Mucosa of descending colon (tissue), 3 donors: Measurements from ENCODE around the gene TIMP3. TPM values are rescaled to one million over a fixed set of nuclear protein-coding genes. Genes with fewer than 3 reads are reported as not detected.

Source experiments
- ATAC-seq: fragments of 200-7000 bp; cut with Tn5 transposase; one replicate; pipeline ENCODE4 v1.9.1; 2020; ENCODE audit warnings: mild to moderate bottlenecking, moderate library complexity
- DNase-seq, 3 donors: peaks; one replicate each; pipeline ENCODE4 v3.0.0-alpha.2; 2020
- H3K36me3 ChIP-seq: fragments of 200-600 bp; one replicate; pipeline ENCODE4 v1.8.0; 2021; ENCODE audit warnings: low read depth, mild to moderate bottlenecking
- H3K4me1 ChIP-seq: fragments of 200-600 bp; one replicate; pipeline ENCODE4 v1.8.0; 2021; ENCODE audit warnings: low read depth, mild to moderate bottlenecking
- H3K4me3 ChIP-seq: fragments of 200-600 bp; one replicate; pipeline ENCODE4 v1.8.0; 2021; ENCODE audit warnings: mild to moderate bottlenecking
- H3K9me3 ChIP-seq: fragments of 200-600 bp; one replicate; pipeline ENCODE4 v1.8.0; 2021; ENCODE audit warnings: mild to moderate bottlenecking
- CTCF ChIP-seq: fragments of 200-600 bp; IDR thresholded peaks from one replicate; pipeline ENCODE4 v1.8.0; 2022; ENCODE audit warnings: antibody characterized with exemption, mild to moderate bottlenecking
- intact Hi-C, 2 donors: fragments of 100-400 bp; cut with DNase I in 1 of 2; cut with micrococcal nuclease in 1 of 2; formaldehyde crosslinking; loops; one replicate each; pipeline versions ENCODE4 v1.11.0 to v1.11.1; 2022; cut with DNase I, micrococcal nuclease
- total RNA-seq, 3 donors: library from RNA; stranded (reverse); fragmentation: NEBNext Ultra II Directional in 2 of 3; extraction: Animal tissue kit (Norgen Biotek cat#: 25700) in 2 of 3; gene quantifications; one replicate each; pipeline versions ENCODE4 v1.2.1 to v1.2.4, GENCODE V29; 2021 to 2023
- donor health status: DM: no; HTN: no; CAD: no; lungs with moderate emphysema.
- donor health status: DM: no; HTN: no; CAD: no.
- donor health status: DM: no; HTN: yes; CAD: no.

Gene TIMP3
- total RNA-seq, 3 donors from 2014 or later: 14.4 to 193 (median 49.1) TPM

DNA sequence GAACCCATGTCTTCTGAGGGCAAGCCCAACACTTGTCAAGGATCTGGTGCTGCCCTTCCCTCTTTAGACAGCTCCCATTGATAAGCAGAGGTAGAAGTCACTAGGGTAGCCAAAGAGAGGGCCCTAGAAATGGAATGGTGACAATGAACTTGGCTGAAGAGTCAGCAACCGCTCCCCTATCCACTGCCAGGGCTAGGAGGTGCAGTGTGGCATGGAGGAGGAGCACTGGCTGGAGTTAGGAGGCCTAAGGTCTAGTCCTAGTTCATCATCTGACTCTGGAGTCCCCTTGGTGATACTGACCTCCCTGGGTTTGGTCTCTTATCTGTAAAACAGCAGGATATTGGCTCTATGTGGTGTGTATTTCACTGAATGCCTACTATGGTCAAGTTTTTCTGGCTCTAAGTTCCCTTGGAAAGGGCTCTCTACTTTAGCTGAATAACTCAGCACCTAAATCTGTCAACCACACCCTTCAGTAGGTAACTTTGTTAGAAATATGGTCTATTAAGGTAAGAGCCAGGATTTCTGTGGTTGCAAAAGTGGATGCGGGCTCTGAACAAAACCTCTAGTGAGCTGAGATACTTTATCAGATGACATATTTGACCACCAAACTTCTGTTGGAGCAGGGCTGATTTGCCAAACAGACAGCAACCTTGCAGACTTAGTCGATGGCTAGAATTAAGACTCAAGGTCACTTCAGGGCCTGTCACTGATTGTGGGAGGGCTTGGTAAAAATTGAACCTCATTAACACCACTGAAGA, 10.5 kb downstream of the TIMP3 start:
- no peak for ATAC-seq
- Histone ChIP-seq H3K36me3 (no peaks in the 10 kb centered on the region), H3K4me3 (no peak overlapping the region), H3K4me1 (peaks cover 3% of the 10 kb centered on the region), H3K9me3 (no peaks in the 10 kb centered on the region)
- no peak for DNase-seq
- no peak for TF ChIP-seq CTCF
- intact Hi-C loops: no loop called here

DNA sequence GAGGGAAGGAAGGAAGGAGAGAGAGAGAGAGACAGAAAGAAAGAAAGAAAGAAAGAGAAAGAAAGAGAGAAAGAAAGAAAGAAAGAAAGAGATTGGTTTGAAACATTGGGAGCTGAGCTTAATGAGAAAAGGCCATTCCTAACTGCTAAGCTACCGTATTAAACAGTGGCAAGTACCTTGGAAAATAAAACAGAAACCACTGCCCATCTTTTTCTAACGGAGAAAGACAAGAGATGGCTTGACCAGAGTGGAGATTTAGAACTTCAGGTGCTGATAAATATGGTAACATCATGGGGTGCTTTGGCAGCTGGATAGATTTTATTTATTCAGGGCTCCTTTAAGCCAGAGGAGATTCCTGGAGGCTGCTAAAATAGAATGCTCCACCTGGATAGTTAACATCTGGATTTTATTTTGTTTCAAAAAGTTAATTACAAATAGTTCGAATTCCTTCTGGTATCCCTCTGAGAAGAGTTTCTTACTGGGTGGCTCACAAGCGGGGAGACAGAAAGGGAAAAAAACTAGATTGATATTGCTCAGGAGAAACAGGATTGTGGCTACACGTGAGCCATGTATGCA, 12.9 kb downstream of the TIMP3 start:
- no peak overlapping the region for H3K4me3 ChIP-seq
- intact Hi-C loops: no loop called here
- H3K9me3 ChIP-seq: no peaks in the 10 kb centered on the region
- H3K4me1 ChIP-seq: peaks cover 3% of the 10 kb centered on the region
- DNase-seq (no peak), ATAC-seq (no peak)
- TF ChIP-seq CTCF: no peak
- H3K36me3 ChIP-seq: no peaks in the 10 kb centered on the region

DNA sequence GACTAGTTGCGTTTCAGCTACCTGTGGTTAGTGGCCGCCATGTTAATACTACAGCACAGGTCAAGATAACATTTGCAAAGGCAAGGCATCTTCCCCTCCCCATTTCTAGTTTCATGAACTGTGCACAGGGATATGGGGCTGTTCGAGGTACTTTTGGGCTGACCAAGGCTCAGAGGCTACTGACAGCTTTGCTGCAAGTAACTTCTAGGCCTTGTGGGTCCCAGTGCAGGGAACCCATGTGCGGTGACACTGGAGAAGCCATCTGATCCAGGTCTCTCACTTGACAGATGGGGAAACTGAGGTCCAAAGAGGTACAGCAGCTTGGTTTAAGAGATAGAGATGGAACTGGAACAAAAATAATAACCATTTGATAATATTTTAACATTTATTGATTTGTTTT, 13.6 kb downstream of the TIMP3 start:
- peaks cover 3% of the 10 kb centered on the region for H3K4me1 ChIP-seq
- no peak for DNase-seq

DNA sequence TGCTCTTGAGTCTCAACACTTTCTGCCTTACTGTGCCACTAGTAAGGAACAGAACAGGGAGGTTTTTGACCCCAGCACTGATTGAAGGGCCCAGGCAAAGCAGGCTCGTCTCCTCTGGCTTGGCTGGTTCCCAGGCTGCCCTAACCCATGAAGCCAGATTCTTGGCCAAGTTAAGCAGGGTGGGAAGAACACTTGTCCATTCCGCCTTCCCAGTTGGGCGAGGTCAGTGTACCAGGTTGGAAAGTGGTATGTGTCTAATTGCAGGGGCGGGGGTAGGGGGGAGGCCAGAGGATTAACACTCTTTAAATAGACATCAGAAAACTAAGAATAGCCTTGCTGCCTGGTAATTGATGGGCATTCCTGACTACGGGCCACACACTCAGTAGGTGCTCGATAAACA, 14.4 kb downstream of the TIMP3 start:
- intact Hi-C loops: no loop called here
- TF ChIP-seq CTCF: no peak
- ATAC-seq (no peak), DNase-seq (no peak)
- peaks cover 3% of the 10 kb centered on the region for H3K4me1 ChIP-seq
- H3K9me3 ChIP-seq: no peaks in the 10 kb centered on the region
- H3K36me3 ChIP-seq: no peaks in the 10 kb centered on the region
- H3K4me3 ChIP-seq: no peak overlapping the region

More for the DNA sequence above, 13.6 kb downstream of the TIMP3 start:
- H3K36me3 ChIP-seq: no peaks in the 10 kb centered on the region
- intact Hi-C loops: no loop called here
- TF ChIP-seq CTCF: no peak
- no peak for ATAC-seq
- H3K4me3 ChIP-seq: no peak overlapping the region
- H3K9me3 ChIP-seq: no peaks in the 10 kb centered on the region

- H3K4me1 ChIP-seq: peaks cover 3% of the 10 kb centered on the region
- ATAC-seq (no peak), DNase-seq (no peak)
- no peak overlapping the region for H3K4me3 ChIP-seq
- H3K36me3 ChIP-seq: no peaks in the 10 kb centered on the region
- intact Hi-C loops: no loop called here
- no peaks in the 10 kb centered on the region for H3K9me3 ChIP-seq
- no peak for TF ChIP-seq CTCF
These were observed 15.7 kb downstream of the TIMP3 start for GRCh38 chr22:32817137-32817730.
